HG02973 (cell line): ENCODE results near the gene ZNF74.

ENCODE experiments used
- ATAC-seq: cut with Tn5 transposase; IDR thresholded peaks from one replicate; pipeline ENCODE4 v1.9.1; 2021; ENCODE audit warnings: moderate library complexity; ENCODE audit not compliant: unreplicated experiment

The ZNF74 gene

GRCh38 chr22:20430720-20431510 is 37.0 kb downstream of the ZNF74 start:
- ATAC-seq: no peak

GRCh38 chr22:20431511-20432192 is 37.7 kb downstream of the ZNF74 start:
- no peak for ATAC-seq

GRCh38 chr22:20432244-20432686 is 38.3 kb downstream of the ZNF74 start:
- no peak for ATAC-seq

GRCh38 chr22:20433191-20433590 is 39.2 kb downstream of the ZNF74 start:
- ATAC-seq: no peak

GRCh38 chr22:20433686-20434241 is 39.8 kb downstream of the ZNF74 start:
- no peak for ATAC-seq

- ATAC-seq: no peak
Measured at GRCh38 chr22:20434264-20434751, 40.4 kb downstream of the ZNF74 start.

GRCh38 chr22:20434773-20435172 is 40.8 kb downstream of the ZNF74 start:
- no peak for ATAC-seq

- no peak for ATAC-seq
Measured at GRCh38 chr22:20435436-20436306, 41.7 kb downstream of the ZNF74 start.

- no peak for ATAC-seq
Measured at GRCh38 chr22:20436307-20436767, 42.4 kb downstream of the ZNF74 start.

GRCh38 chr22:20436768-20437612 is 43.0 kb downstream of the ZNF74 start:
- ATAC-seq: no peak

GRCh38 chr22:20437613-20438426 is 43.9 kb downstream of the ZNF74 start, which contains the start of gene SCARF2:
Gene SCARF2 (minus strand): TSS chr22:20437825. CDS start chr22:20437754, 71 bp downstream.
- ATAC-seq: no peak

- no peak for ATAC-seq
Measured at GRCh38 chr22:20438427-20438677, 44.4 kb downstream of the ZNF74 start.

GRCh38 chr22:20438678-20439492 is 44.9 kb downstream of the ZNF74 start:
- no peak for ATAC-seq

GRCh38 chr22:20439556-20439927 is 45.6 kb downstream of the ZNF74 start:
- no peak for ATAC-seq

- ATAC-seq: no peak
Measured at GRCh38 chr22:20439928-20440575, 46.1 kb downstream of the ZNF74 start.

GRCh38 chr22:20440637-20441591 is 47.0 kb downstream of the ZNF74 start:
- no peak for ATAC-seq
